Measurements from ENCODE around the gene IGF2BP2.

GRCh38 chr3:185691622-185692021 is 133.2 kb downstream of the IGF2BP2 start:
- TF ChIP-seq, protein P1, sequence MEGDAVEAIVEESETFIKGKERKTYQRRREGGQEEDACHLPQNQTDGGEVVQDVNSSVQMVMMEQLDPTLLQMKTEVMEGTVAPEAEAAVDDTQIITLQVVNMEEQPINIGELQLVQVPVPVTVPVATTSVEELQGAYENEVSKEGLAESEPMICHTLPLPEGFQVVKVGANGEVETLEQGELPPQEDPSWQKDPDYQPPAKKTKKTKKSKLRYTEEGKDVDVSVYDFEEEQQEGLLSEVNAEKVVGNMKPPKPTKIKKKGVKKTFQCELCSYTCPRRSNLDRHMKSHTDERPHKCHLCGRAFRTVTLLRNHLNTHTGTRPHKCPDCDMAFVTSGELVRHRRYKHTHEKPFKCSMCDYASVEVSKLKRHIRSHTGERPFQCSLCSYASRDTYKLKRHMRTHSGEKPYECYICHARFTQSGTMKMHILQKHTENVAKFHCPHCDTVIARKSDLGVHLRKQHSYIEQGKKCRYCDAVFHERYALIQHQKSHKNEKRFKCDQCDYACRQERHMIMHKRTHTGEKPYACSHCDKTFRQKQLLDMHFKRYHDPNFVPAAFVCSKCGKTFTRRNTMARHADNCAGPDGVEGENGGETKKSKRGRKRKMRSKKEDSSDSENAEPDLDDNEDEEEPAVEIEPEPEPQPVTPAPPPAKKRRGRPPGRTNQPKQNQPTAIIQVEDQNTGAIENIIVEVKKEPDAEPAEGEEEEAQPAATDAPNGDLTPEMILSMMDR (IDR thresholded peaks at IDR 0.05), result no peak
- TF ChIP-seq POLR2A (IDR thresholded peaks at IDR 0.05), result no peak
